Naive thymus-derived CD4-positive, alpha-beta T cell (primary cell): ENCODE measurements around the gene FRMD4A. TPM values are rescaled to one million over a fixed set of nuclear protein-coding genes. Genes with fewer than 3 reads are reported as not detected.
A peak's percentile ranks its signal among the peaks of the same experiment; 100 is the strongest.

Experiments
- ATAC-seq: fragments of 150-1000 bp; cut with Tn5 transposase; 2 replicates; pipeline ENCODE4 v1.10.0; 2021; ENCODE audit warnings: mild to moderate bottlenecking, moderate library complexity
- CTCF ChIA-PET: fragments of 350-600 bp; sonication (Branson Sonifier 250); formaldehyde crosslinking; loops from one replicate; lab custom pipeline; 2021; ENCODE audit warnings: antibody characterized with exemption; lab: Charles Lee
- POLR2A ChIA-PET: fragments of 350-600 bp; sonication (Branson Sonifier 250); formaldehyde crosslinking; loops from one replicate; lab custom pipeline; 2021; ENCODE audit warnings: antibody characterized with exemption, inconsistent platforms; lab: Charles Lee
- DNase-seq, 9 donors: peaks; one replicate each; pipeline versions ENCODE4 v3.0.0 to v3.0.0-alpha.2; 2020 to 2022; ENCODE audit warnings: mixed read lengths in 1 of 9
- H3K27ac ChIP-seq: one replicate; pipeline ENCODE4 v1.7.0; 2013; ENCODE audit warnings: mild to moderate bottlenecking, low read depth, low read length, moderate library complexity
- H3K27me3 ChIP-seq, 2 donors: one replicate each; pipeline ENCODE4 v1.7.0; 2013; ENCODE audit warnings: low read length in 2 of 2, mild to moderate bottlenecking in 2 of 2, moderate library complexity in 2 of 2; ENCODE audit not compliant: control insufficient read depth in 2 of 2, insufficient read depth in 2 of 2
- H3K36me3 ChIP-seq, 3 experiments: 1 replicate in 2 of 3; 2 replicates in 1 of 3; pipeline ENCODE4 v1.7.0; 2013; ENCODE audit warnings: low read length in 3 of 3, mild to moderate bottlenecking in 3 of 3, moderate library complexity in 1 of 3; ENCODE audit not compliant: insufficient read depth in 3 of 3, control insufficient read depth in 2 of 3
- H3K4me1 ChIP-seq, 2 donors: one replicate each; pipeline ENCODE4 v1.7.0; 2013; ENCODE audit warnings: low read length in 2 of 2, mild to moderate bottlenecking in 2 of 2, moderate library complexity in 1 of 2; ENCODE audit not compliant: control insufficient read depth in 2 of 2, insufficient read depth in 2 of 2
- H3K4me3 ChIP-seq: 2 replicates; pipeline ENCODE4 v1.7.0; 2013; ENCODE audit warnings: mild to moderate bottlenecking, low read length
- H3K9me3 ChIP-seq, 3 experiments: 1 replicate in 2 of 3; 2 replicates in 1 of 3; pipeline ENCODE4 v1.7.0; 2013; ENCODE audit warnings: low read length in 3 of 3; ENCODE audit not compliant: control insufficient read depth in 2 of 3
- H3K27ac Mint-ChIP-seq, 9 donors: one replicate each; pipeline ENCODE4 v1.8.0; 2020 to 2022; ENCODE audit warnings: mixed read lengths in 9 of 9, mild to moderate bottlenecking in 8 of 9, moderate library complexity in 5 of 9, inconsistent platforms in 2 of 9
- H3K27me3 Mint-ChIP-seq, 5 donors: one replicate each; pipeline ENCODE4 v1.8.0; 2021 to 2022; ENCODE audit warnings: mixed read lengths in 5 of 5, mild to moderate bottlenecking in 1 of 5
- H3K36me3 Mint-ChIP-seq, 5 donors: one replicate each; pipeline ENCODE4 v1.8.0; 2020 to 2022; ENCODE audit warnings: mixed read lengths in 5 of 5, mild to moderate bottlenecking in 3 of 5, inconsistent platforms in 1 of 5
- H3K4me1 Mint-ChIP-seq, 7 donors: one replicate each; pipeline ENCODE4 v1.8.0; 2020 to 2022; ENCODE audit warnings: mixed read lengths in 7 of 7, mild to moderate bottlenecking in 3 of 7, inconsistent platforms in 1 of 7
- H3K4me3 Mint-ChIP-seq, 10 donors: one replicate each; pipeline ENCODE4 v1.8.0; 2020 to 2022; ENCODE audit warnings: mild to moderate bottlenecking in 10 of 10, mixed read lengths in 10 of 10, moderate library complexity in 6 of 10, inconsistent platforms in 2 of 10
- H3K9me3 Mint-ChIP-seq, 11 donors: one replicate each; pipeline ENCODE4 v1.8.0; 2020 to 2022; ENCODE audit warnings: mixed read lengths in 11 of 11, mild to moderate bottlenecking in 4 of 11, inconsistent platforms in 1 of 11, moderate library complexity in 1 of 11
- intact Hi-C, 2 donors: fragments of 100-400 bp; cut with micrococcal nuclease; formaldehyde crosslinking; loops; one replicate each; pipeline ENCODE4 v1.15.1; 2023
- polyA plus RNA-seq, 2 donors: library from polyadenylated mRNA; unstranded; fragments of 300-500 nt; fragmentation: Illumina TruSeq; gene quantifications; one replicate each; pipeline ENCODE4 v1.2.3, GENCODE V29; 2021
- total RNA-seq, 6 experiments: library from RNA in 5 of 6; stranded (reverse) in 5 of 6; gene quantifications; 1 replicate in 5 of 6; 2 replicates in 1 of 6; pipeline ENCODE4 v1.2.3 and lab custom pipeline; 2021 to 2026

Gene FRMD4A
- total and polyA plus RNA-seq, 7 experiments from 2014 or later, result 0.10 to 3.1 (median 0.62) TPM

GRCh38 chr10:13823096-13823708 lies 507.5 kb downstream of the FRMD4A start:
- H3K27ac ChIP-seq, result no peak overlapping the region
- H3K4me3 ChIP-seq, result no peak overlapping the region
- no peaks in the 10 kb centered on the region for H3K27me3 ChIP-seq
- H3K27ac Mint-ChIP-seq, result peak overlapping the region in 2 of 9 donors; percentile 7 to 9
- H3K9me3 ChIP-seq, result no peaks in the 10 kb centered on the region
- intact Hi-C loops, result no loop called here
- H3K36me3 Mint-ChIP-seq, result peaks cover 0 to 4% (median 0%) of the 10 kb centered on the region in 5 donors
- peaks cover 0 to 17% (median 7%) of the 10 kb centered on the region in 5 donors for H3K27me3 Mint-ChIP-seq
- peaks cover 7 to 20% (median 14%) of the 10 kb centered on the region in 7 donors for H3K4me1 Mint-ChIP-seq
- ChIA-PET CTCF (no interaction called here), POLR2A (no interaction called here)
- ATAC-seq (no peak), DNase-seq (no peak)
- H3K36me3 ChIP-seq, result no peaks in the 10 kb centered on the region
- H3K9me3 Mint-ChIP-seq, result peaks cover 0 to 8% (median 0%) of the 10 kb centered on the region in 11 donors
- no peak overlapping the region for H3K4me3 Mint-ChIP-seq
- H3K4me1 ChIP-seq, result peaks cover 0 to 15% of the 10 kb centered on the region in 2 donors

DNA sequence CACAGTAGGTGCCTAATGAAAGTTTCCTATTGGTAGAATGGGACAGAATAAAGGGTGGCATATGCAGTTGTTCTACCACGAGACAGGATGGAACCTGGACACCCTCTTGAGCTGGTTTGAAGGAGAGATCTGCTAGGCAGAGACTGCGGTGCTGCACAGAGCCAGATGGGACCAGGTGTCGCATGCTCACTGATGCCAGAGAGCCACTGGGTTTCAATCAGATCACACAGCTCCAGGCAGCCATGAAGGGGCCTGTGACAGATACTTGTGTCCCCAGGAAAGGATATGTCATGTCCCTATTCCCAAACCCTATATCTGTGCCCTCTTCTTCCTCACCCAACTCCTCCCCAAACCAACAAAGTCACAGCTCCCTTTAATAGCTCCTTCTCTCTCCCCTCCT lies 508.2 kb downstream of the FRMD4A start:
- peaks cover 0 to 17% (median 7%) of the 10 kb centered on the region in 5 donors for H3K27me3 Mint-ChIP-seq
- H3K4me3 ChIP-seq, result no peak overlapping the region
- no peak overlapping the region for H3K27ac ChIP-seq
- no peaks in the 10 kb centered on the region for H3K36me3 ChIP-seq
- peaks cover 0 to 11% (median 3%) of the 10 kb centered on the region in 11 donors for H3K9me3 Mint-ChIP-seq
- no peak overlapping the region for H3K4me3 Mint-ChIP-seq
- H3K36me3 Mint-ChIP-seq, result peaks cover 0 to 4% (median 2%) of the 10 kb centered on the region in 5 donors
- ATAC-seq (no peak), DNase-seq (no peak)
- peaks cover 0 to 15% of the 10 kb centered on the region in 2 donors for H3K4me1 ChIP-seq
- CTCF ChIA-PET, result no interaction called here
- H3K27ac Mint-ChIP-seq, result peak overlapping the region in 2 of 9 donors; percentile 7 to 50
- no peaks in the 10 kb centered on the region for H3K9me3 ChIP-seq
- H3K27me3 ChIP-seq, result no peaks in the 10 kb centered on the region
- H3K4me1 Mint-ChIP-seq, result peaks cover 7 to 20% (median 14%) of the 10 kb centered on the region in 7 donors
- POLR2A ChIA-PET, result no interaction called here
- intact Hi-C loops, result no loop called here

GRCh38 chr10:13820964-13821337 lies 509.8 kb downstream of the FRMD4A start:
- Histone ChIP-seq H3K27ac (no peak overlapping the region), H3K9me3 (no peaks in the 10 kb centered on the region), H3K27me3 (no peaks in the 10 kb centered on the region), H3K4me3 (no peak overlapping the region), H3K4me1 (peaks cover 0 to 15% of the 10 kb centered on the region in 2 donors), H3K36me3 (no peaks in the 10 kb centered on the region)
- POLR2A ChIA-PET, result no interaction called here
- intact Hi-C loops, result no loop called here
- H3K4me3 Mint-ChIP-seq, result no peak overlapping the region
- peaks cover 7 to 20% (median 14%) of the 10 kb centered on the region in 7 donors for H3K4me1 Mint-ChIP-seq
- CTCF ChIA-PET, result no interaction called here
- H3K27ac Mint-ChIP-seq, result no peak overlapping the region
- peaks cover 4 to 8% (median 8%) of the 10 kb centered on the region in 5 donors for H3K36me3 Mint-ChIP-seq
- no peak for DNase-seq
- H3K27me3 Mint-ChIP-seq, result peaks cover 0 to 17% (median 7%) of the 10 kb centered on the region in 5 donors
- ATAC-seq, result no peak
- peaks cover 3 to 22% (median 10%) of the 10 kb centered on the region in 11 donors for H3K9me3 Mint-ChIP-seq

GRCh38 chr10:13820119-13820963 lies 510.4 kb downstream of the FRMD4A start:
- H3K36me3 Mint-ChIP-seq, result peaks cover 4 to 8% (median 8%) of the 10 kb centered on the region in 5 donors
- intact Hi-C loops, result no loop called here
- H3K27ac Mint-ChIP-seq, result peak overlapping the region in 4 of 9 donors; percentile 14 to 85 (median 45)
- no peak for DNase-seq
- H3K9me3 ChIP-seq, result no peaks in the 10 kb centered on the region
- H3K9me3 Mint-ChIP-seq, result peaks cover 3 to 24% (median 10%) of the 10 kb centered on the region in 11 donors
- H3K27ac ChIP-seq, result no peak overlapping the region
- no peaks in the 10 kb centered on the region for H3K36me3 ChIP-seq
- POLR2A ChIA-PET, result no interaction called here
- peaks cover 0 to 17% (median 7%) of the 10 kb centered on the region in 5 donors for H3K27me3 Mint-ChIP-seq
- ATAC-seq, result peak; percentile 55
- peak overlapping the region in 3 of 10 donors; percentile 4 to 58 (median 37) for H3K4me3 Mint-ChIP-seq
- CTCF ChIA-PET, result interaction anchor here (0.6 to 0.7 kb wide), 3 partner anchors 14 to 40 kb away, joined by 3 read pairs; no protein-coding TSS in a partner anchor
- no peak overlapping the region for H3K4me3 ChIP-seq
- H3K27me3 ChIP-seq, result no peaks in the 10 kb centered on the region
- H3K4me1 ChIP-seq, result peaks cover 0 to 15% of the 10 kb centered on the region in 2 donors
- H3K4me1 Mint-ChIP-seq, result peaks cover 7 to 20% (median 14%) of the 10 kb centered on the region in 7 donors

- Histone ChIP-seq H3K27me3 (no peaks in the 10 kb centered on the region), H3K4me3 (no peak overlapping the region), H3K4me1 (peaks cover 0 to 15% of the 10 kb centered on the region in 2 donors), H3K36me3 (no peaks in the 10 kb centered on the region), H3K27ac (no peak overlapping the region), H3K9me3 (no peaks in the 10 kb centered on the region)
- POLR2A ChIA-PET, result interaction anchor here (0.8 kb wide), 1 partner anchor 9 kb away, joined by 4 read pairs; no protein-coding TSS in a partner anchor
- CTCF ChIA-PET, result no interaction called here
- Mint-ChIP-seq H3K9me3 (peaks cover 3 to 24% (median 10%) of the 10 kb centered on the region in 11 donors), H3K4me3 (no peak overlapping the region), H3K27ac (no peak overlapping the region), H3K36me3 (peaks cover 4 to 8% (median 8%) of the 10 kb centered on the region in 5 donors), H3K27me3 (peaks cover 0 to 11% (median 3%) of the 10 kb centered on the region in 5 donors), H3K4me1 (peaks cover 7 to 18% (median 14%) of the 10 kb centered on the region in 7 donors)
- intact Hi-C loops, result no loop called here
- DNase-seq (no peak), ATAC-seq (no peak)
These were observed 514.4 kb downstream of the FRMD4A start for GRCh38 chr10:13816195-13816925.

GRCh38 chr10:13815756-13816155 lies 515.0 kb downstream of the FRMD4A start:
- Mint-ChIP-seq H3K27ac (no peak overlapping the region), H3K36me3 (peaks cover 4 to 8% (median 8%) of the 10 kb centered on the region in 5 donors), H3K4me3 (no peak overlapping the region), H3K4me1 (peaks cover 4 to 14% (median 9%) of the 10 kb centered on the region in 7 donors), H3K27me3 (peaks cover 0 to 7% (median 0%) of the 10 kb centered on the region in 5 donors), H3K9me3 (peaks cover 3 to 24% (median 10%) of the 10 kb centered on the region in 11 donors)
- H3K36me3 ChIP-seq, result no peaks in the 10 kb centered on the region
- ATAC-seq, result no peak
- H3K27me3 ChIP-seq, result no peaks in the 10 kb centered on the region
- H3K27ac ChIP-seq, result no peak overlapping the region
- DNase-seq, result no peak
- intact Hi-C loops, result no loop called here
- ChIA-PET POLR2A (no interaction called here), CTCF (no interaction called here)
- H3K9me3 ChIP-seq, result no peaks in the 10 kb centered on the region
- peaks cover 0 to 11% of the 10 kb centered on the region in 2 donors for H3K4me1 ChIP-seq
- no peak overlapping the region for H3K4me3 ChIP-seq
